HG02571 (cell line): Measurements from ENCODE around the gene PHIP.

Experiments used
- ATAC-seq: cut with Tn5 transposase; IDR thresholded peaks from one replicate; pipeline ENCODE4 v1.9.1; 2021; ENCODE audit warnings: mild to moderate bottlenecking, moderate library complexity; ENCODE audit not compliant: unreplicated experiment

The PHIP gene

GRCh38 chr6:79071547-79071946, 6.5 kb downstream of the PHIP start:
- no peak for ATAC-seq

DNA sequence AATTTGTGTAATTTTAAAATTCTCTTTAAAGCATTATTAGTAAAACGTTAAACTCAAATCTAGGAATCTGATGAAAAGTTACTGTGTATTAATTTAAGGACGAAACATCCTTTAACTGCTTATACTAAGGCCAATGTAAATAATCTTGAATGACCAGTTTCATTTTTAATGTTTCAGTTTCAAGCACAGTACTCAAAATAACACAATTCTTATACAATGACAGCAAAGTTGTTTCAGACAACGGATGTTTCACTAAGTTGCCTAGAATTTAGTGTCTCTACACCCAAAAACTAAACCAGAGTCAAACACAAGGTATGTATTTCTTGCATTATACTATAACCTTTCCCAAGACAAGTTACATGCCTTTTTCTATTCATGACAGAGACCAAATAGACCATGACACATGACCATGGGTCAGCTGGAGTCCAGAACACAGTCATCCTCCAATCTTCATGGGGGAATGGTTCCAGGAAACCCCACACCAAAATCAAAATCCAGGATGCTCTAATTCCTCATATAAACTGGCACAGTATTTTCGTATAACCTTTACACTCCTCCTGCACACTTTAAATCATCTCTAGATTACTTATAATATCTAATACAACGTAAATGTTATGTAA, 7.7 kb downstream of the PHIP start:
- ATAC-seq, result peak; percentile 69

DNA sequence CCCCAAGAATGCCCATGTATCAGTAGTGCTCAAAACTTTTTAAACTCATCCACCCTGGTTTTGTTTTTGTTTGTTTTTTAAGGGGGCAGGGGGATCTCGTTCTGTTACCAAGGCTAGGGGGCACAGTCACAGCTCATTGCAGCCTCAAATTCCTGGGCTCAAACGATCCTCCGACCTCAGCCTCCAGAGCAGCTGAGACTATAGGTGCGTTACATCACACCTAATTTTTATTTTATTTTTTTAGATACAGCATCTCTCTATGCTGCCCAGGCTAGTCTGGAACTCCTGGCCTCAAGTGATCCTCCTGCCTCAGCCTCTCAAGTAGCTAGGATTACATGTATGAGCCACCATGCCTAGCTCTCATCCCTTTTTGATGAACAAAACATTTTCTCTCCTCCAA, 11.2 kb downstream of the PHIP start:
- no peak for ATAC-seq

DNA sequence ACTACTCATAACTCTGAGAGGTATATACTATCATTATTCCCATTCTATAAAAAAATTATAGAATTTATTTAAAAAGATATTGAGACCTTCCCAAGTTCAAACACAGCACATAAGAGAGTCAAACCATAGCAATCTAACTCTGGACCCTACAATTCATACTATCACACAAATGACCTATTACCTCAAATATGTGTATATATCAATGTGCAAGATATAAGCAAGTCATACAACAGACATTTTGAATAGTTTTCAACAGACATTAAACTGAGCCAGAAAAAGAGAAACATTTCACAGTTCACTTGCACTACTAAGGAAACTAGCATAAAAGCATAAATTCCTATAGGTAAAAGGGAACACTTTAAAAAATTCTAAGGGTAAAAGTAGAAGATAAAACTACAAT, 11.7 kb downstream of the PHIP start:
- ATAC-seq, result no peak

GRCh38 chr6:79065232-79065631, 12.8 kb downstream of the PHIP start:
- no peak for ATAC-seq

- ATAC-seq, result no peak
Measured at GRCh38 chr6:79064635-79065034, 13.4 kb downstream of the PHIP start.

GRCh38 chr6:79062708-79063107, 15.3 kb downstream of the PHIP start:
- no peak for ATAC-seq

- no peak for ATAC-seq
Measured at GRCh38 chr6:79057746-79058145, 20.3 kb downstream of the PHIP start.

GRCh38 chr6:79056226-79056625, 21.8 kb downstream of the PHIP start:
- no peak for ATAC-seq

DNA sequence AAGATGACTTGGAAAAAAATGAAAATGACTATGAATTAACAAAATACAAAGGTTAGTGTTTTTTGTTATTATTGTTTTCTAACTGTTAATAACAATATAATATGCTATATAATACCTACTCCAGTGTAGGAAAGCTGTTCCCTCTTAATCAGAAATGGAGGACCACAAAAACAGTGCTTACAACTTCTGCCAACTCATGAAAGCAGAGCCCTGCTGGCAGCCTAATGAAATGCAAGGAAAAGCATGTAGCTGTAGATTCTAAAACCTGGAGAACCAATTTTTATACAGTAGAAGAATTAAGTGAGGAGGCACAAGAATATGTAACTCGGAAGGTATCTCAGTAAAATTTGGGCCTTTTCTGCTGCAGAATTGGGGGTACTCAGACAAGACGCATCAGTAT, 29.4 kb downstream of the PHIP start:
- no peak for ATAC-seq

GRCh38 chr6:79047072-79047471, 31.0 kb downstream of the PHIP start:
- no peak for ATAC-seq

- ATAC-seq, result no peak
Measured at GRCh38 chr6:79045966-79046365, 32.1 kb downstream of the PHIP start.

DNA sequence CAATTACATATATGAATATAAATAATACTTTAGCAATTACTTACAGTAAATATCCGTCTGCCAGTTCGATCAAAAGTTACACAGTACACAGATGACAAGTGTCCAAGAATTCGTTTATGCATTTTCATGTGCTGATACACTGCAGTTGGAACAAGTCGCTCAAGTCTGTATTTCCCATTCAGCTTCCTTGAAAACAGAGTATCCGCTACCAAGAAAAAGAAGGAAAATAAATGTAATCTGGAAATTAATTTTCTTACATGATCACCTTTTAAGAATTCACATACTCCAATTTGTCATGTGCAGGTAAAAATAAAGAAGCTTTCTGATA, 35.3 kb downstream of the PHIP start:
- no peak for ATAC-seq

DNA sequence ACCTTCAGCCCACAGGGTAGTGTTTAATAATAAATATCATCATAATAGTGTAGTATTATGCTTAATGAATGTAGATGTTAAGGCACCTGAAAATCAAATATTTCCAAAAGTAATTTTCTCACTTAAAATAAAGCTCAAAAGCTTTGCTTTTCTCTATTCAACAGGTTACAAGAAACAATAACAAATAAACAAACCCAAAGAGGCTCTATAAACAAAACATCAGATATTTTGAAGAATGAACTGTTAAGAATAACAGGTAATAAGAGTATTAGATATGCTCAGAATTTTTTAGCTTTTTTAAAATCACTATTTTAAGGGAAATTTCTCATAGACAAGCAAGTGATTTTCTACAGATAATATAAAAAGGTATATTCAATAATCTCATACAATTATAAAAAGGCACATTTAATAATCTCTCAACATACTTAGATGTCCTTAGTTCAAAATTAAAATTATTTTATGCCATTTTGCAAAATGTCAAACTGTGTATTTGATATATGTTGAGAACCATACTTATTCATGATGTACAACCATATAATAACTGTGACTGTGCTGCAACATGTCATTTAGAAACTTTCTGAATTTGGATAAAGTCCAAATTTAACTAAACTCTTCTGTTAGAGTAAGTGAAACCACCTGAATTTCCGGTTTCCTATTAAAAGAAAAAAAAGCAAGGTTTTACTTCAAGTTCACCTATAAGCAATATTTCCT, 35.8 kb downstream of the PHIP start:
- ATAC-seq, result peak; percentile 78

DNA sequence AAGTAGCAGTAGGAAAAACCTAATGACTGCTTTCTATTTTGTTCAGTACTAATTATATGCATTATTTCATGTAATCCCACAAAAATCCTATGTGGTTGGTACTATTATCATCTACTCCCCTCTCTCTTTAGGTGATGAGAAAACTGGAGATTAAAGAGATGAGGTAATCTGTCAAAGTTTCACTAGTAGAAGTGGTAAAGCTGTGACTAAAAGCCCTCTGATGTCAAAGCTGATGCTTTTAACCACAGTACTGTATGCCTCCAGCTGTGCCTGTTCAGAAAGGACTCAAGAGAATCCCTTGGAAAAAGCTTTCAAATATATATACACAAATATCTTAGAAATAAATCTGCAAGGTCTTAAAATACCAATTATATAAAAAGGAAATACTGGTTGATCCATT, 38.0 kb downstream of the PHIP start:
- ATAC-seq, result peak; percentile 57

GRCh38 chr6:79038061-79038460, 40.0 kb downstream of the PHIP start:
- no peak for ATAC-seq

DNA sequence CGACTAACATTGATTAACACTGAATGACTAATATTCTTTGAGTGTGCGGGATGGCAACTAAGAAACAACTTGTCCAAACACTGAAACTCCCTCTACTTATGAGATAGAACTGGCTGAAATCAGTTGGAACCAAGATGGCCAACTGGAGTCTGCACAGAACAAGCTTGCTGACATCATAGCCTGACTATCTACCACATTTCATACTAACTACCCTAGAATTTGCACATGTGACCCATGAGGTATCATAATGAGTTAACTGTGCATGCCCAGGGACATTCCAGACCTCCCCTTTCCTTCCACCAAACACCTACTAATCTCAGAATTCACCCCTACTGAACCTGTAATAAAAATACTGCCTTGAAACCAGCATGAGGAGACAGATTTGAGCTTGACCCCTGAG, 43.2 kb downstream of the PHIP start:
- ATAC-seq, result peak; percentile 55

DNA sequence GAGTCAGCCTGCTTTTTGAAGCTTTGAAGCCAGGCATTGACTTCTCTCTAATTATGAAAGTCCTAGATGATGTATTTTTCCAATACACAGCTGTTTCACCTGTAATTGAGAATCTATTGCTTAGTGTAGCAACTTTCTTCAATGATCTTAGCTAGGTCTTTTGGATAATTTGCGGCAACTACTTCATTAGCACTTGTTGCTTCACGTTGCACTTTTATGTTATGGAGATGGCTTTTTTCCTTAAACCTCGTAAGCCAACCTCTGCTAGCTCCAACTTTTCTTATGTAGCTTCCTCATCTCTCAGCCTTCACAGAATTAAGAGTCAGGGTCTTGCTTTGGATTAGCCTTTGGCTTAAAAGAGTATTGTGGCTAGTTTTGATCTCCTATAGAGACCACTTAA, 44.8 kb downstream of the PHIP start:
- ATAC-seq, result no peak

DNA sequence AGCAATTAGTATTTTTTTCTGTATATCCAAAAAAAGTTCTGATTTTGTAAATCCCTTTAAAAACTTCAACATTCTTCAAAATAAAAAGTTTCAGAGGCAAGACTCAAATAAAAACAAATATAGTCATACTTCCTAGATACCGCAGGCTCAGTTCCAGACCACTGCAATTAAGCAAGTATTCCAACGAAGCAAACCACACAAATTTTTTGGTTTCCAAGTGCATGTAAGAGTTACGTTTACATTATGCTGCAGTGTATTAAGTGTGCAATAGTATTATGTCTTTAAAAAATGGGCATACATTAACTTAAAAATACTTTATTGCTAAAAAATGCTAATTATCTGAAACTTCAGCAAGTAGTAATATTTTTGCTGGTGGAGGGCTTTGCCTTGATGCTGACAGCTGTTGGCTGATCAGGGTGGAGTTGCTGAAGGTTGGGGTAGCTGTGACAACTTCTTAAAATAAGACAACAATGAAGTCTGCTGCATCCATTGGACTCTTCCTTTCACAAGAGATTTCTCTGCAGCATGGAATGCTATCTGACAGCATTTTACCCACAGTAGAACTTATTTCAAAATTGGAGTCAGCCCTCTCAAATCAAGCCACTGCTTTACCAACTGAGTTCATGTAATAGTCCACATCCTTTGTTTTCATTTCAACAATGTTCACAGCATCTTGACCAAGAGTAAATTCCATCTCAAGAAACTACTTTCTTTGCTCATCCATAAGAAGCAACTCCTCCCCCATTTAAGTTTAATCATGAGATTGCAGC, 46.0 kb downstream of the PHIP start:
- no peak for ATAC-seq

DNA sequence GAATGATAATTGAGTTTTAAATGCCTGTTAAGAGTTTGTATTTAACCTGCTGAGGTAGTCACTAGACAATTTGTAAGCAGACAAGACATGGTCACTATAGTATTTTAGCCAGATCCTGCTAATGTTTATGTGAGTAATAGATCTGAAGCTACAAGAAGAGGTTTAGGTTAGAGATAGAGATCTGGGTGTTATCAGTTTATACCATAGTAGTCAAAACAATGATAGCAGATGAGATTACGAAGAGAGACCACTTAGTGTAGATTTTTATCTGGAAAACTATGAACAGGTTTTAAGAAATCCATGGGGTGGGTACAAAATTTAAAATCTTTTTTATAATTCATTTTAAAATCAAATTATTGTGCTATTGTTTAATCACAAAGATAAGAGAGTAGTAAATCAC, 47.5 kb downstream of the PHIP start:
- no peak for ATAC-seq

- ATAC-seq, result no peak
Measured at GRCh38 chr6:79030023-79030422, 48.0 kb downstream of the PHIP start.

GRCh38 chr6:79028641-79029314, 49.3 kb downstream of the PHIP start:
- ATAC-seq, result no peak
